B cell (primary cell): ENCODE data around the gene TMEM141. TPM values are rescaled to one million over a fixed set of nuclear protein-coding genes. Genes with fewer than 3 reads are reported as not detected.
"Not testable (repeated sequence)": the region's sequence is repeated elsewhere in the genome, so short reads cannot be mapped to it uniquely, and the experiment has no call there.

Source experiments
- ATAC-seq: fragments of 200-7000 bp; cut with Tn5 transposase; one replicate; pipeline ENCODE4 v1.10.0; 2021; ENCODE audit warnings: low read depth, mild to moderate bottlenecking, moderate number of reproducible peaks, moderate library complexity
- CTCF ChIA-PET: fragments of 350-600 bp; sonication (Branson Sonifier 250); formaldehyde crosslinking; loops from one replicate; lab custom pipeline; 2021; ENCODE audit warnings: antibody characterized with exemption, inconsistent platforms; lab: Charles Lee
- POLR2A ChIA-PET: fragments of 350-600 bp; sonication (Branson Sonifier 250); formaldehyde crosslinking; loops from one replicate; lab custom pipeline; 2021; ENCODE audit warnings: antibody characterized with exemption; lab: Charles Lee
- DNase-seq: peaks from one replicate; pipeline ENCODE4 v3.0.0; 2013
- H2AFZ ChIP-seq: 2 replicates; pipeline ENCODE4 v1.6.1; 2012; ENCODE audit warnings: mild to moderate bottlenecking, low read depth, low read length; ENCODE audit not compliant: insufficient read depth, poor library complexity, severe bottlenecking
- H3K27ac ChIP-seq, 2 donors: 1 replicate in 1 of 2; 2 replicates in 1 of 2; pipeline ENCODE4 v1.5.1; 2012 to 2013; ENCODE audit warnings: low read length in 2 of 2, mild to moderate bottlenecking in 2 of 2, moderate library complexity in 1 of 2
- H3K27me3 ChIP-seq, 4 experiments: fragments of 200-600 bp in 1 of 4; sonication (generic) in 1 of 4; replicated peaks in 1 of 4; 1 replicate in 2 of 4; 2 replicates in 2 of 4; pipeline versions ENCODE4 v1.6.1 to v1.7.0; 2013 to 2016; ENCODE audit warnings: low read length in 3 of 4, mild to moderate bottlenecking in 2 of 4, mixed read lengths in 1 of 4, moderate library complexity in 1 of 4; ENCODE audit not compliant: insufficient read depth in 4 of 4, control insufficient read depth in 3 of 4; ENCODE audit errors: control extremely low read depth in 1 of 4
- H3K36me3 ChIP-seq, 2 experiments: replicated peaks in 1 of 2; 1 replicate in 1 of 2; 2 replicates in 1 of 2; pipeline versions ENCODE4 v1.6.1 to v1.7.1; 2013; ENCODE audit warnings: low read length in 1 of 2; ENCODE audit not compliant: insufficient read depth in 2 of 2, control insufficient read depth in 1 of 2; ENCODE audit errors: control extremely low read depth in 1 of 2, extremely low read depth in 1 of 2
- H3K4me1 ChIP-seq, 2 donors: fragments of 200-600 bp in 1 of 2; sonication (generic) in 1 of 2; 1 replicate in 1 of 2; 2 replicates in 1 of 2; pipeline versions ENCODE4 v1.5.1 to v1.6.1; 2013 to 2017; ENCODE audit warnings: low read length in 2 of 2; ENCODE audit not compliant: control insufficient read depth in 2 of 2, insufficient read depth in 2 of 2
- H3K4me2 ChIP-seq: replicated peaks from 2 replicates; pipeline ENCODE3; 2012; ENCODE audit warnings: mild to moderate bottlenecking, low read depth, low read length; ENCODE audit not compliant: poor library complexity, severe bottlenecking
- H3K4me3 ChIP-seq, 5 experiments: fragments of 200-600 bp in 1 of 5; sonication (generic) in 1 of 5; 1 replicate in 3 of 5; 2 replicates in 2 of 5; pipeline versions ENCODE4 v1.5.1 to v1.7.0; 2011 to 2016; ENCODE audit warnings: low read length in 4 of 5, mild to moderate bottlenecking in 4 of 5, low read depth in 2 of 5, control low read depth in 1 of 5, moderate library complexity in 1 of 5; ENCODE audit not compliant: insufficient read depth in 1 of 5; ENCODE audit errors: control extremely low read depth in 1 of 5, extremely low read depth in 1 of 5
- H3K79me2 ChIP-seq: fragments of 200-600 bp; sonication (generic); one replicate; pipeline ENCODE4 v1.6.0; 2016; ENCODE audit warnings: low read length; ENCODE audit not compliant: control insufficient read depth, insufficient read depth
- H3K9ac ChIP-seq: fragments of 200-600 bp; sonication (generic); 2 replicates; pipeline ENCODE4 v1.6.1; 2017; ENCODE audit warnings: mild to moderate bottlenecking, low read length, moderate library complexity
- H3K9me3 ChIP-seq, 3 donors: one replicate each; pipeline versions ENCODE4 v1.6.1 to v1.7.1; 2013; ENCODE audit warnings: low read length in 2 of 3; ENCODE audit not compliant: control insufficient read depth in 2 of 3, insufficient read depth in 1 of 3; ENCODE audit errors: control extremely low read depth in 1 of 3
- H4K20me1 ChIP-seq: 2 replicates; pipeline ENCODE4 v1.6.0; 2012; ENCODE audit warnings: mild to moderate bottlenecking, low read length; ENCODE audit not compliant: insufficient read depth, control insufficient read depth, poor library complexity, severe bottlenecking
- H3K27ac Mint-ChIP-seq: one replicate; pipeline ENCODE4 v1.8.0; 2021; ENCODE audit warnings: mixed read lengths
- H3K27me3 Mint-ChIP-seq: one replicate; pipeline ENCODE4 v1.8.0; 2021; ENCODE audit warnings: mixed read lengths
- H3K4me1 Mint-ChIP-seq: one replicate; pipeline ENCODE4 v1.8.0; 2021; ENCODE audit warnings: mixed read lengths
- H3K4me3 Mint-ChIP-seq: one replicate; pipeline ENCODE4 v1.8.0; 2021; ENCODE audit warnings: mixed read lengths
- H3K9me3 Mint-ChIP-seq: one replicate; pipeline ENCODE4 v1.8.0; 2022; ENCODE audit warnings: mixed read lengths; ENCODE audit not compliant: insufficient read depth
- WGBS: methylation state at CpG from one replicate; pipeline ENCODE4 v1.1.5; 2013; ENCODE audit warnings: missing lambda C conversion rate; ENCODE audit not compliant: insufficient coverage; 5-methylcytosine and 5-hydroxymethylcytosine counted together
- intact Hi-C: fragments of 100-400 bp; cut with micrococcal nuclease; formaldehyde crosslinking; loops from one replicate; pipeline ENCODE4 v1.10.0; 2022
- polyA plus RNA-seq: library from polyadenylated mRNA; depleted of rRNA; stranded (reverse); fragments of >200 nt; gene quantifications from 2 replicates; pipeline ENCODE4 v1.2.3, GENCODE V29; 2012
- small RNA-seq: library from RNA; depleted of rRNA; stranded (forward); fragments of <200 nt; gene quantifications from one replicate; pipeline ENCODE3, GENCODE V24; 2012; ENCODE audit warnings: low replicate concordance, low read depth; ENCODE audit not compliant: insufficient read length
- total RNA-seq, 2 donors: library from RNA; stranded (reverse); fragments of 120-200 nt in 1 of 2; gene quantifications; 1 replicate in 1 of 2; 2 replicates in 1 of 2; pipeline versions ENCODE4 v1.2.3 to v1.2.4, GENCODE V29; 2013 to 2022
- TF ChIP-seq, protein P1 (sequence below): fragments of 200-600 bp; IDR thresholded peaks from one replicate; pipeline ENCODE4 v1.8.0; 2022; ENCODE audit warnings: antibody characterized with exemption, mild to moderate bottlenecking

TMEM141 gene
- total and polyA plus RNA-seq, 2 donors (not counting 1 experiment from before 2014, with no cell fraction given), result 35.7 to 60.8 TPM

DNA sequence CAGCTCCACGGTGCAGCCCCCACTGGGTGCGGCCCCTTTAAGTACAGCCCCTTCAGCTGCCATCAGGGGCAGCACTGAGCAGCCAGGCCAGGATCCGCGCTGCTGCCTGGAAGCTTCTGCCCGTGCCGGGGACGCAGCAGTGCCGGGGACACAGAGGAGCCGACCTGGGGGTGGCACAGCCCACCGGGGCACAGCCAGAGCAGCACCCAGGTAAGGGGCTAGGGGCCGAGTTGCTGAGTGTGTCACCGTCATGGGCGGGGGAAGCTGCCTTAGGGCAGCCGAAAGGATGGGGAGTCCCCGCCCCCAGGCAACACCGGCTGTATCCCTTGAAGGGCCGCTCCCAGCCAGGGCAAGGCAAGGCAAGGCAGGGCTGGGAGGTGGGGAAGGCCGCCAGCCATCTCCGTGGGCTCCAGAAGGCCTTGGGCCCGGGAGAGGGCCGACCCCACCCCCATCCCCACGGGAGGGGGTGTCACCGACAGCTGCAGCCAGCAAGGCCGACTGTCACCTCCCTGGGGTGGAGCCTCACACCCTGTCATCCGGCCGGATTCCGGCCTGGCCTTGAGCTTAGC is 51.3 kb downstream of the TMEM141 start, which contains the start of gene AJM1:
TSS of gene AJM1 (plus strand) at position 99 of the 569 bp plus-strand sequence. CDS start 1,937 bp downstream, outside the sequence.
- Histone ChIP-seq H3K4me3 (peak within 1 kb of the TSS in 4 of 5 experiments; percentile 66 to 84 (median 74)), H3K9ac (peak within 1 kb of the TSS; percentile 87), H4K20me1 (peaks cover 24% of the 10 kb centered on the region), H3K4me2 (peak within 1 kb of the TSS; percentile 89), H3K4me1 (peaks cover 31 to 36% of the 10 kb centered on the region in 2 donors), H3K9me3 (peaks cover 0 to 20% (median 0%) of the 10 kb centered on the region in 3 donors), H3K27me3 (peaks cover 0 to 30% (median 7%) of the 10 kb centered on the region in 4 experiments), H2AFZ (peak within 1 kb of the TSS; percentile 80)
- H3K4me1 Mint-ChIP-seq, result peaks cover 16% of the 10 kb centered on the region
- TF ChIP-seq, protein P1, sequence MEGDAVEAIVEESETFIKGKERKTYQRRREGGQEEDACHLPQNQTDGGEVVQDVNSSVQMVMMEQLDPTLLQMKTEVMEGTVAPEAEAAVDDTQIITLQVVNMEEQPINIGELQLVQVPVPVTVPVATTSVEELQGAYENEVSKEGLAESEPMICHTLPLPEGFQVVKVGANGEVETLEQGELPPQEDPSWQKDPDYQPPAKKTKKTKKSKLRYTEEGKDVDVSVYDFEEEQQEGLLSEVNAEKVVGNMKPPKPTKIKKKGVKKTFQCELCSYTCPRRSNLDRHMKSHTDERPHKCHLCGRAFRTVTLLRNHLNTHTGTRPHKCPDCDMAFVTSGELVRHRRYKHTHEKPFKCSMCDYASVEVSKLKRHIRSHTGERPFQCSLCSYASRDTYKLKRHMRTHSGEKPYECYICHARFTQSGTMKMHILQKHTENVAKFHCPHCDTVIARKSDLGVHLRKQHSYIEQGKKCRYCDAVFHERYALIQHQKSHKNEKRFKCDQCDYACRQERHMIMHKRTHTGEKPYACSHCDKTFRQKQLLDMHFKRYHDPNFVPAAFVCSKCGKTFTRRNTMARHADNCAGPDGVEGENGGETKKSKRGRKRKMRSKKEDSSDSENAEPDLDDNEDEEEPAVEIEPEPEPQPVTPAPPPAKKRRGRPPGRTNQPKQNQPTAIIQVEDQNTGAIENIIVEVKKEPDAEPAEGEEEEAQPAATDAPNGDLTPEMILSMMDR, result peak; percentile 91
- DNase-seq (peak; percentile 88), ATAC-seq (peak; percentile 86)
- ChIA-PET POLR2A (interaction anchor here (0.6 to 1.8 kb wide), 10 partner anchors 9 to 833 kb away, joined by 3 to 7 read pairs (median 4); partner anchors contain the start of genes EXD3, NOXA1, PAXX and RABL6), CTCF (interaction anchor here (0.5 to 3.6 kb wide), 40 partner anchors 9 to 228 kb away, joined by 3 to 29 read pairs (median 4); partner anchors contain the start of genes ABCA2, CLIC3, EDF1 and FBXW5)
- peak within 1 kb of the TSS; percentile 81 for H3K27ac Mint-ChIP-seq
- not testable (repeated sequence) for H3K27ac ChIP-seq, H3K27me3 Mint-ChIP-seq, H3K36me3 ChIP-seq, H3K79me2 ChIP-seq, H3K9me3 Mint-ChIP-seq
- intact Hi-C loops, result loop anchor here (1.0 to 2.0 kb wide), 3 partner anchors 36 to 192 kb away; partner anchors contain the start of gene RABL6
- peak within 1 kb of the TSS; percentile 92 for H3K4me3 Mint-ChIP-seq
- 0% methylated on average over 19 of the region's 27 CpGs for WGBS

Small RNA genes within 50 kb of the gene (small RNA-seq; reads per million reads assigned to genes)
- gene AL355987.2 (not detected), gene ATP6V1G1P3 (not detected), gene MIR4292 (not detected), gene MIR6722 (not detected)

Other genes with a start within 250 kb of the TMEM141 start
- 38.5 and 40.6 TPM in 2 replicates for gene NOTCH1, start 245.3 kb upstream of the TMEM141 start, total RNA-seq
- 16.6 and 19.6 TPM in 2 replicates for gene NOTCH1, start 245.3 kb upstream of the TMEM141 start, polyA plus RNA-seq
- 0.34 TPM in 1 of 2 replicates, not detected in the other for gene EGFL7, start 128.4 kb upstream of the TMEM141 start, total RNA-seq
- 0.13 TPM in 1 of 2 replicates, not detected in the other for gene EGFL7, start 128.4 kb upstream of the TMEM141 start, polyA plus RNA-seq
- 25.1 and 32.7 TPM in 2 replicates for gene AGPAT2, start 103.9 kb upstream of the TMEM141 start, total RNA-seq
- 28.4 and 30.8 TPM in 2 replicates for gene AGPAT2, start 103.9 kb upstream of the TMEM141 start, polyA plus RNA-seq
- 9.2 and 9.6 TPM in 2 replicates for gene DIPK1B, start 78.8 kb upstream of the TMEM141 start, total RNA-seq
- gene DIPK1B, start 78.8 kb upstream of the TMEM141 start, polyA plus RNA-seq, result 9.6 and 49.8 TPM in 2 replicates
- 70.7 and 76.3 TPM in 2 replicates for gene LCN10, start 48.4 kb upstream of the TMEM141 start, total RNA-seq
- 85.1 and 93.0 TPM in 2 replicates for gene LCN10, start 48.4 kb upstream of the TMEM141 start, polyA plus RNA-seq
- gene LCN6, start 42.8 kb upstream of the TMEM141 start, total RNA-seq, result not detected in 2 replicates
- 0.18 and 0.52 TPM in 2 replicates for gene LCN6, start 42.8 kb upstream of the TMEM141 start, polyA plus RNA-seq
- 59.7 and 60.9 TPM in 2 replicates for gene LCN8, start 33.1 kb upstream of the TMEM141 start, total RNA-seq
- gene LCN8, start 33.1 kb upstream of the TMEM141 start, polyA plus RNA-seq, result 2.8 and 4.1 TPM in 2 replicates
- gene LCN15, start 26.8 kb upstream of the TMEM141 start, total RNA-seq, result not detected in 2 replicates
- gene LCN15, start 26.8 kb upstream of the TMEM141 start, polyA plus RNA-seq, result not detected in 2 replicates
- gene CCDC183, start 5.0 kb downstream of the TMEM141 start, total RNA-seq, result 1.0 and 1.8 TPM in 2 replicates
- gene CCDC183, start 5.0 kb downstream of the TMEM141 start, polyA plus RNA-seq, result 4.0 and 4.9 TPM in 2 replicates
- gene RABL6, start 16.6 kb downstream of the TMEM141 start, total RNA-seq, result 70.5 and 72.3 TPM in 2 replicates
- 32.2 and 33.6 TPM in 2 replicates for gene RABL6, start 16.6 kb downstream of the TMEM141 start, polyA plus RNA-seq
- gene AJM1, start 51.1 kb downstream of the TMEM141 start, total RNA-seq, result 2.3 and 2.9 TPM in 2 replicates
- 1.2 and 1.7 TPM in 2 replicates for gene AJM1, start 51.1 kb downstream of the TMEM141 start, polyA plus RNA-seq
- gene PHPT1, start 58.1 kb downstream of the TMEM141 start, total RNA-seq, result 33.1 and 36.5 TPM in 2 replicates
- gene PHPT1, start 58.1 kb downstream of the TMEM141 start, polyA plus RNA-seq, result 21.9 and 37.2 TPM in 2 replicates
- gene MAMDC4, start 61.0 kb downstream of the TMEM141 start, total RNA-seq, result 5.4 and 7.6 TPM in 2 replicates
- gene MAMDC4, start 61.0 kb downstream of the TMEM141 start, polyA plus RNA-seq, result 5.3 and 6.8 TPM in 2 replicates
- 259 and 261 TPM in 2 replicates for gene EDF1, start 75.0 kb downstream of the TMEM141 start, total RNA-seq
- gene EDF1, start 75.0 kb downstream of the TMEM141 start, polyA plus RNA-seq, result 317 and 360 TPM in 2 replicates
- gene TRAF2, start 95.2 kb downstream of the TMEM141 start, total RNA-seq, result 54.5 and 55.4 TPM in 2 replicates
- 25.5 and 35.5 TPM in 2 replicates for gene TRAF2, start 95.2 kb downstream of the TMEM141 start, polyA plus RNA-seq
- 99.6 and 102 TPM in 2 replicates for gene FBXW5, start 153.4 kb downstream of the TMEM141 start, total RNA-seq
- 156 and 195 TPM in 2 replicates for gene FBXW5, start 153.4 kb downstream of the TMEM141 start, polyA plus RNA-seq
- gene C8G, start 153.9 kb downstream of the TMEM141 start, total RNA-seq, result 1.7 and 2.8 TPM in 2 replicates
- 0.65 and 2.8 TPM in 2 replicates for gene C8G, start 153.9 kb downstream of the TMEM141 start, polyA plus RNA-seq
- gene LCN12, start 160.9 kb downstream of the TMEM141 start, total RNA-seq, result 1.9 and 2.6 TPM in 2 replicates
- gene LCN12, start 160.9 kb downstream of the TMEM141 start, polyA plus RNA-seq, result 1.5 and 2.4 TPM in 2 replicates
- gene PTGDS, start 186.2 kb downstream of the TMEM141 start, total RNA-seq, result not detected in 2 replicates
- 0.13 and 0.25 TPM in 2 replicates for gene PTGDS, start 186.2 kb downstream of the TMEM141 start, polyA plus RNA-seq
- not detected in 2 replicates for gene LCNL1, start 191.6 kb downstream of the TMEM141 start, total RNA-seq
- gene LCNL1, start 191.6 kb downstream of the TMEM141 start, polyA plus RNA-seq, result 0.06 TPM in 1 of 2 replicates, not detected in the other
- 73.0 and 74.8 TPM in 2 replicates for gene PAXX, start 201.1 kb downstream of the TMEM141 start, total RNA-seq
- 126 and 167 TPM in 2 replicates for gene PAXX, start 201.1 kb downstream of the TMEM141 start, polyA plus RNA-seq
- gene CLIC3, start 205.2 kb downstream of the TMEM141 start, total RNA-seq, result 1.1 TPM in 2 replicates
- 1.9 and 2.1 TPM in 2 replicates for gene CLIC3, start 205.2 kb downstream of the TMEM141 start, polyA plus RNA-seq
- 29.1 and 30.7 TPM in 2 replicates for gene ABCA2, start 236.9 kb downstream of the TMEM141 start, total RNA-seq
- gene ABCA2, start 236.9 kb downstream of the TMEM141 start, polyA plus RNA-seq, result 61.1 and 63.1 TPM in 2 replicates
- 7.0 and 8.2 TPM in 2 replicates for gene FUT7, start 240.7 kb downstream of the TMEM141 start, total RNA-seq
- gene FUT7, start 240.7 kb downstream of the TMEM141 start, polyA plus RNA-seq, result 2.6 and 7.3 TPM in 2 replicates